Stomach (tissue), 4 donors: Measurements from ENCODE around the gene CNDP1.

Experiments
- EP300 ChIP-seq: sonication (generic); formaldehyde crosslinking; IDR thresholded peaks from one replicate; pipeline ENCODE4 v1.6.1; 2017; ENCODE audit warnings: antibody characterized with exemption
- POLR2AphosphoS5 ChIP-seq, 3 donors: sonication (generic); formaldehyde crosslinking; IDR thresholded peaks; one replicate each; pipeline ENCODE4 v1.6.1; 2016; ENCODE audit warnings: antibody characterized with exemption in 3 of 3
- TF ChIP-seq, protein P1 (sequence below), 7 experiments: fragments of 450-650 bp in 4 of 7; fragments of 200-600 bp in 3 of 7; sonication (generic) in 3 of 7; IDR thresholded peaks; one replicate each; pipeline ENCODE4 v1.5.1; 2016 to 2019; ENCODE audit warnings: antibody characterized with exemption in 7 of 7, control low read depth in 2 of 7, mild to moderate bottlenecking in 1 of 7

DNA sequence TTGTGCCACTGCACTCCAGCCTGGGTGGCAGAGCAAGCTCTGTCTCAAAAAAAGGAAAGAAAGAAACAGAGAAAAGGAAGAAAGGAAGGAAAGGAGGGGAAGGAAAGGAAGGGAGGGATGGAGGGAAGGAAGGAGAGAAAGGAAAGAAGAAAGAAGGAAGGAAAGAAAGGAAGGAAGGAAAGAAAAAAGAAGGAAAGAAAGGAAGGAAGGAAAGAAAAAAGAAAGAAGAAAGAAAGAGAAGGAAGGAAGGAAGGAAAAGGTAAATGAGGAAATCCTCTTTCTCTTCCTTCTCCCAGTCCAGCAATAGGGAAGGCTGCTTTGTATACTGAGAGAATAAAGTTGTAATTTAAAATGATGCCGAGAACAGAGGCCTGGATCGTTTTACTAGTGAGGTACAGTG is 40.6 kb downstream of the CNDP1 start:
- TF ChIP-seq POLR2AphosphoS5 (IDR thresholded peaks at IDR 0.05) (no peak), EP300 (no peak)
- TF ChIP-seq, protein P1, sequence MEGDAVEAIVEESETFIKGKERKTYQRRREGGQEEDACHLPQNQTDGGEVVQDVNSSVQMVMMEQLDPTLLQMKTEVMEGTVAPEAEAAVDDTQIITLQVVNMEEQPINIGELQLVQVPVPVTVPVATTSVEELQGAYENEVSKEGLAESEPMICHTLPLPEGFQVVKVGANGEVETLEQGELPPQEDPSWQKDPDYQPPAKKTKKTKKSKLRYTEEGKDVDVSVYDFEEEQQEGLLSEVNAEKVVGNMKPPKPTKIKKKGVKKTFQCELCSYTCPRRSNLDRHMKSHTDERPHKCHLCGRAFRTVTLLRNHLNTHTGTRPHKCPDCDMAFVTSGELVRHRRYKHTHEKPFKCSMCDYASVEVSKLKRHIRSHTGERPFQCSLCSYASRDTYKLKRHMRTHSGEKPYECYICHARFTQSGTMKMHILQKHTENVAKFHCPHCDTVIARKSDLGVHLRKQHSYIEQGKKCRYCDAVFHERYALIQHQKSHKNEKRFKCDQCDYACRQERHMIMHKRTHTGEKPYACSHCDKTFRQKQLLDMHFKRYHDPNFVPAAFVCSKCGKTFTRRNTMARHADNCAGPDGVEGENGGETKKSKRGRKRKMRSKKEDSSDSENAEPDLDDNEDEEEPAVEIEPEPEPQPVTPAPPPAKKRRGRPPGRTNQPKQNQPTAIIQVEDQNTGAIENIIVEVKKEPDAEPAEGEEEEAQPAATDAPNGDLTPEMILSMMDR (IDR thresholded peaks at IDR 0.05) = no peak
